Activated naive CD8-positive, alpha-beta T cell treated with anti-CD3 and anti-CD28 coated beads, Interleukin-2, amount 50 U/mL, for 24 hours (primary cell): ENCODE data around the gene GALNT18.
A peak's percentile ranks its signal among the peaks of the same experiment; 100 is the strongest.
"Not testable (repeated sequence)": the region's sequence is repeated elsewhere in the genome, so short reads cannot be mapped to it uniquely, and the experiment has no call there.

Experiments
- ATAC-seq: fragments of 150-1000 bp; cut with Tn5 transposase; one replicate; pipeline ENCODE4 v1.10.0; 2021
- DNase-seq: peaks from one replicate; pipeline ENCODE4 v3.0.0; 2021
- H3K27ac Mint-ChIP-seq: one replicate; pipeline ENCODE4 v1.8.0; 2021; ENCODE audit warnings: mild to moderate bottlenecking, mixed read lengths
- H3K27me3 Mint-ChIP-seq: one replicate; pipeline ENCODE4 v1.8.0; 2021; ENCODE audit warnings: mixed read lengths
- H3K36me3 Mint-ChIP-seq: one replicate; pipeline ENCODE4 v1.8.0; 2021; ENCODE audit warnings: low read depth, mixed read lengths
- H3K4me1 Mint-ChIP-seq: one replicate; pipeline ENCODE4 v1.8.0; 2021; ENCODE audit warnings: mixed read lengths
- H3K4me3 Mint-ChIP-seq: one replicate; pipeline ENCODE4 v1.8.0; 2021; ENCODE audit warnings: mild to moderate bottlenecking, moderate library complexity, mixed read lengths
- H3K9me3 Mint-ChIP-seq: one replicate; pipeline ENCODE4 v1.8.0; 2021; ENCODE audit warnings: mixed read lengths

GALNT18 gene

GRCh38 chr11:11374358-11375148 lies 247.3 kb downstream of the GALNT18 start:
- H3K27ac Mint-ChIP-seq: no peak overlapping the region
- ATAC-seq: no peak
- no peaks in the 10 kb centered on the region for H3K36me3 Mint-ChIP-seq
- no peak for DNase-seq
- peaks cover 2% of the 10 kb centered on the region for H3K27me3 Mint-ChIP-seq
- no peaks in the 10 kb centered on the region for H3K4me1 Mint-ChIP-seq
- no peak overlapping the region for H3K4me3 Mint-ChIP-seq
- no peaks in the 10 kb centered on the region for H3K9me3 Mint-ChIP-seq

GRCh38 chr11:11373934-11374333 lies 247.9 kb downstream of the GALNT18 start:
- no peak overlapping the region for H3K4me3 Mint-ChIP-seq
- no peak overlapping the region for H3K27ac Mint-ChIP-seq
- H3K27me3 Mint-ChIP-seq: peaks cover 2% of the 10 kb centered on the region
- no peak for ATAC-seq
- no peak for DNase-seq
- no peaks in the 10 kb centered on the region for H3K36me3 Mint-ChIP-seq
- no peaks in the 10 kb centered on the region for H3K4me1 Mint-ChIP-seq
- H3K9me3 Mint-ChIP-seq: no peaks in the 10 kb centered on the region

- Mint-ChIP-seq H3K27me3 (peaks cover 2% of the 10 kb centered on the region), H3K27ac (no peak overlapping the region), H3K9me3 (no peaks in the 10 kb centered on the region), H3K4me1 (no peaks in the 10 kb centered on the region), H3K36me3 (no peaks in the 10 kb centered on the region), H3K4me3 (no peak overlapping the region)
- DNase-seq: no peak
- ATAC-seq: peak; percentile 33
Observed at GRCh38 chr11:11372461-11372860, 249.3 kb downstream of the GALNT18 start.

- Mint-ChIP-seq H3K27me3 (peaks cover 2% of the 10 kb centered on the region), H3K27ac (no peak overlapping the region), H3K9me3 (no peaks in the 10 kb centered on the region), H3K4me3 (no peak overlapping the region), H3K36me3 (no peaks in the 10 kb centered on the region), H3K4me1 (no peaks in the 10 kb centered on the region)
- no peak for ATAC-seq
- no peak for DNase-seq
Observed at GRCh38 chr11:11370962-11371303, 250.9 kb downstream of the GALNT18 start.

GRCh38 chr11:11370255-11370961 lies 251.4 kb downstream of the GALNT18 start:
- ATAC-seq (no peak), DNase-seq (no peak)
- Mint-ChIP-seq H3K36me3 (no peaks in the 10 kb centered on the region), H3K27ac (no peak overlapping the region), H3K9me3 (no peaks in the 10 kb centered on the region), H3K4me3 (no peak overlapping the region), H3K27me3 (peaks cover 2% of the 10 kb centered on the region), H3K4me1 (no peaks in the 10 kb centered on the region)

GRCh38 chr11:11366793-11367192 lies 255.0 kb downstream of the GALNT18 start:
- peaks cover 6% of the 10 kb centered on the region for H3K27me3 Mint-ChIP-seq
- H3K36me3 Mint-ChIP-seq: no peaks in the 10 kb centered on the region
- H3K27ac Mint-ChIP-seq: no peak overlapping the region
- no peaks in the 10 kb centered on the region for H3K4me1 Mint-ChIP-seq
- ATAC-seq (no peak), DNase-seq (no peak)
- no peak overlapping the region for H3K4me3 Mint-ChIP-seq
- no peaks in the 10 kb centered on the region for H3K9me3 Mint-ChIP-seq

GRCh38 chr11:11363674-11364073 lies 258.1 kb downstream of the GALNT18 start:
- Mint-ChIP-seq H3K27me3 (peaks cover 5% of the 10 kb centered on the region), H3K4me3 (no peak overlapping the region), H3K9me3 (no peaks in the 10 kb centered on the region), H3K27ac (no peak overlapping the region), H3K4me1 (no peaks in the 10 kb centered on the region), H3K36me3 (no peaks in the 10 kb centered on the region)
- ATAC-seq (no peak), DNase-seq (no peak)

GRCh38 chr11:11359611-11360010 lies 262.2 kb downstream of the GALNT18 start:
- ATAC-seq (no peak), DNase-seq (no peak)
- no peaks in the 10 kb centered on the region for H3K9me3 Mint-ChIP-seq
- H3K4me1 Mint-ChIP-seq: no peaks in the 10 kb centered on the region
- H3K27ac Mint-ChIP-seq: no peak overlapping the region
- H3K4me3 Mint-ChIP-seq: no peak overlapping the region
- peaks cover 10% of the 10 kb centered on the region for H3K27me3 Mint-ChIP-seq
- H3K36me3 Mint-ChIP-seq: no peaks in the 10 kb centered on the region

GRCh38 chr11:11356842-11357241 lies 265.0 kb downstream of the GALNT18 start:
- Mint-ChIP-seq H3K36me3 (no peaks in the 10 kb centered on the region), H3K9me3 (no peaks in the 10 kb centered on the region), H3K4me3 (no peak overlapping the region), H3K27ac (no peak overlapping the region), H3K27me3 (peaks cover 6% of the 10 kb centered on the region), H3K4me1 (no peaks in the 10 kb centered on the region)
- DNase-seq (no peak), ATAC-seq (no peak)

GRCh38 chr11:11352878-11353277 lies 268.9 kb downstream of the GALNT18 start, which contains the start of gene CSNK2A3:
CSNK2A3 (minus strand) TSS chr11:11353250; CDS start chr11:11353119, 131 bp downstream.
- not testable (repeated sequence) for DNase-seq, ATAC-seq, H3K27ac Mint-ChIP-seq, H3K9me3 Mint-ChIP-seq, H3K27me3 Mint-ChIP-seq, H3K4me3 Mint-ChIP-seq, H3K4me1 Mint-ChIP-seq, H3K36me3 Mint-ChIP-seq

GRCh38 chr11:11351851-11352250 lies 270.0 kb downstream of the GALNT18 start:
- ATAC-seq, H3K4me1 Mint-ChIP-seq, DNase-seq, H3K4me3 Mint-ChIP-seq, H3K9me3 Mint-ChIP-seq, H3K27ac Mint-ChIP-seq, H3K36me3 Mint-ChIP-seq, H3K27me3 Mint-ChIP-seq: not testable (repeated sequence)

GRCh38 chr11:11351042-11351586 lies 270.7 kb downstream of the GALNT18 start:
- Mint-ChIP-seq H3K4me1 (no peaks in the 10 kb centered on the region), H3K36me3 (no peaks in the 10 kb centered on the region), H3K27ac (no peak overlapping the region), H3K27me3 (peaks cover 2% of the 10 kb centered on the region), H3K4me3 (no peak overlapping the region), H3K9me3 (no peaks in the 10 kb centered on the region)
- ATAC-seq (no peak), DNase-seq (no peak)

GRCh38 chr11:11349870-11350337 lies 271.9 kb downstream of the GALNT18 start:
- Mint-ChIP-seq H3K4me3 (no peak overlapping the region), H3K9me3 (no peaks in the 10 kb centered on the region), H3K27ac (no peak overlapping the region), H3K4me1 (no peaks in the 10 kb centered on the region), H3K27me3 (no peaks in the 10 kb centered on the region), H3K36me3 (no peaks in the 10 kb centered on the region)
- DNase-seq (no peak), ATAC-seq (no peak)

- H3K4me1 Mint-ChIP-seq: no peaks in the 10 kb centered on the region
- no peak overlapping the region for H3K4me3 Mint-ChIP-seq
- ATAC-seq (no peak), DNase-seq (no peak)
- no peaks in the 10 kb centered on the region for H3K27me3 Mint-ChIP-seq
- H3K9me3 Mint-ChIP-seq: no peaks in the 10 kb centered on the region
- no peak overlapping the region for H3K27ac Mint-ChIP-seq
- H3K36me3 Mint-ChIP-seq: no peaks in the 10 kb centered on the region
Observed at GRCh38 chr11:11349106-11349825, 272.5 kb downstream of the GALNT18 start.
